Prostate gland (tissue), 2 donors: Measurements from ENCODE around the gene ANKRD18A. TPM values are rescaled to one million over a fixed set of nuclear protein-coding genes. Genes with fewer than 3 reads are reported as not detected.
"Not testable (repeated sequence)": the region's sequence is repeated elsewhere in the genome, so short reads cannot be mapped to it uniquely, and the experiment has no call there.

Experiments
- DNase-seq: peaks from one replicate; pipeline ENCODE4 v3.0.0-alpha.2; 2019; ENCODE audit warnings: low spot score
- H3K27ac ChIP-seq, 2 donors: fragments of 200-600 bp; sonication (generic); 2 replicates each; pipeline ENCODE4 v1.5.1; 2017 to 2019
- H3K27me3 ChIP-seq: fragments of 200-600 bp; sonication (generic); replicated peaks from 2 replicates; pipeline ENCODE4 v1.5.1; 2019; ENCODE audit not compliant: insufficient read depth
- H3K36me3 ChIP-seq, 2 donors: fragments of 200-600 bp; sonication (generic); 1 replicate in 1 of 2; 2 replicates in 1 of 2; pipeline versions ENCODE4 v1.5.1 to v1.8.1; 2017 to 2019
- H3K4me1 ChIP-seq: fragments of 200-600 bp; sonication (generic); replicated peaks from 2 replicates; pipeline ENCODE4 v1.5.1; 2019
- H3K4me3 ChIP-seq, 2 donors: fragments of 200-600 bp; sonication (generic); 2 replicates each; pipeline ENCODE4 v1.5.1; 2017 to 2019
- H3K9me3 ChIP-seq: fragments of 200-600 bp; sonication (generic); 2 replicates; pipeline ENCODE4 v1.5.1; 2017
- CTCF ChIP-seq, 4 experiments: fragments of 200-600 bp in 2 of 4; fragments of 450-650 bp in 2 of 4; sonication (generic) in 2 of 4; IDR thresholded peaks; 1 replicate in 3 of 4; 2 replicates in 1 of 4; pipeline ENCODE4 v1.5.1; 2016 to 2019; ENCODE audit warnings: antibody characterized with exemption in 4 of 4, mild to moderate bottlenecking in 2 of 4, moderate library complexity in 2 of 4
- POLR2A ChIP-seq: fragments of 450-650 bp; IDR thresholded peaks from one replicate; pipeline ENCODE4 v1.6.1; 2016; ENCODE audit warnings: antibody characterized with exemption, mild to moderate bottlenecking
- POLR2AphosphoS5 ChIP-seq: sonication (generic); formaldehyde crosslinking; IDR thresholded peaks from one replicate; pipeline ENCODE4 v1.6.1; 2017; ENCODE audit warnings: antibody characterized with exemption
- WGBS: methylation state at CpG from one replicate; pipeline ENCODE4 v1.1.5; 2018; 5-methylcytosine and 5-hydroxymethylcytosine counted together
- intact Hi-C: fragments of 100-400 bp; cut with DNase I; formaldehyde crosslinking; loops from one replicate; pipeline ENCODE4 v1.14.2; 2022
- total RNA-seq, 2 donors: library from RNA; depleted of rRNA; stranded (reverse); fragments of >200 nt; gene quantifications; one replicate each; pipeline ENCODE4 v1.1.0, GENCODE V29; 2016

The ANKRD18A gene
- total RNA-seq, 2 donors from 2014 or later: 13.9 to 33.7 TPM

GRCh38 chr9:38559172-38559571, 61.2 kb downstream of the ANKRD18A start:
- WGBS: 77% methylated on average over 3 of the region's 3 CpGs
- H3K27me3 ChIP-seq, intact Hi-C loops, H3K27ac ChIP-seq, H3K4me3 ChIP-seq, H3K9me3 ChIP-seq, H3K4me1 ChIP-seq, H3K36me3 ChIP-seq, DNase-seq: not testable (repeated sequence)

GRCh38 chr9:38557746-38558145, 62.6 kb downstream of the ANKRD18A start:
- H3K4me3 ChIP-seq, H3K9me3 ChIP-seq, H3K4me1 ChIP-seq, H3K27me3 ChIP-seq, H3K36me3 ChIP-seq, intact Hi-C loops, DNase-seq, H3K27ac ChIP-seq: not testable (repeated sequence)
- 71% methylated on average over 1 of the region's 1 CpG for WGBS

- intact Hi-C loops, H3K9me3 ChIP-seq, H3K36me3 ChIP-seq, DNase-seq, H3K4me1 ChIP-seq, H3K27ac ChIP-seq, H3K4me3 ChIP-seq, H3K27me3 ChIP-seq: not testable (repeated sequence)
- WGBS: 98% methylated on average over 2 of the region's 2 CpGs
Measured at GRCh38 chr9:38554966-38555365, 65.4 kb downstream of the ANKRD18A start.

GRCh38 chr9:38553019-38553418, 67.4 kb downstream of the ANKRD18A start:
- DNase-seq, H3K27me3 ChIP-seq, H3K36me3 ChIP-seq, intact Hi-C loops, H3K27ac ChIP-seq, H3K4me3 ChIP-seq, H3K4me1 ChIP-seq, H3K9me3 ChIP-seq: not testable (repeated sequence)
- WGBS: 79% methylated on average over 4 of the region's 4 CpGs

- H3K4me3 ChIP-seq, DNase-seq, H3K4me1 ChIP-seq, H3K9me3 ChIP-seq, H3K27me3 ChIP-seq, H3K36me3 ChIP-seq, H3K27ac ChIP-seq, intact Hi-C loops: not testable (repeated sequence)
- WGBS: 88% methylated on average over 1 of the region's 2 CpGs
Measured at GRCh38 chr9:38546497-38547163, 73.8 kb downstream of the ANKRD18A start.

GRCh38 chr9:38540535-38540934, 79.9 kb downstream of the ANKRD18A start:
- H3K4me3 ChIP-seq, H3K36me3 ChIP-seq, DNase-seq, H3K4me1 ChIP-seq, intact Hi-C loops, H3K9me3 ChIP-seq, H3K27ac ChIP-seq, H3K27me3 ChIP-seq: not testable (repeated sequence)
- WGBS: 37% methylated on average over 5 of the region's 5 CpGs

GRCh38 chr9:38529317-38529716, 91.1 kb downstream of the ANKRD18A start:
- no peaks in the 10 kb centered on the region for H3K4me1 ChIP-seq
- no peak for DNase-seq
- no peaks in the 10 kb centered on the region for H3K27me3 ChIP-seq
- H3K36me3 ChIP-seq: no peaks in the 10 kb centered on the region
- H3K9me3 ChIP-seq: no peaks in the 10 kb centered on the region
- intact Hi-C loops: no loop called here
- TF ChIP-seq CTCF (IDR thresholded peaks at IDR 0.05) (no peak), POLR2A (no peak), POLR2AphosphoS5 (no peak)
- no peak overlapping the region for H3K4me3 ChIP-seq
- H3K27ac ChIP-seq: no peak overlapping the region

- intact Hi-C loops: no loop called here
- 27% methylated on average over 10 of the region's 10 CpGs for WGBS
- H3K36me3 ChIP-seq: no peaks in the 10 kb centered on the region
Measured at GRCh38 chr9:38527503-38527902, 92.9 kb downstream of the ANKRD18A start.

More at GRCh38 chr9:38527503-38527902, 92.9 kb downstream of the ANKRD18A start:
- TF ChIP-seq CTCF (IDR thresholded peaks at IDR 0.05) (no peak), POLR2A (no peak), POLR2AphosphoS5 (no peak)
- no peak for DNase-seq
- no peaks in the 10 kb centered on the region for H3K27me3 ChIP-seq
- H3K9me3 ChIP-seq: no peaks in the 10 kb centered on the region
- no peaks in the 10 kb centered on the region for H3K4me1 ChIP-seq
- no peak overlapping the region for H3K27ac ChIP-seq
- H3K4me3 ChIP-seq: no peak overlapping the region
